Vagina (tissue), 2 donors: ENCODE measurements around the gene CAMK1G.

Source experiments
- CTCF ChIP-seq, 3 experiments: fragments of 450-650 bp in 2 of 3; fragments of 200-600 bp in 1 of 3; sonication (generic) in 1 of 3; IDR thresholded peaks; one replicate each; pipeline ENCODE4 v1.5.1; 2017 to 2019; ENCODE audit warnings: antibody characterized with exemption in 3 of 3, mild to moderate bottlenecking in 2 of 3, moderate library complexity in 2 of 3
- POLR2A ChIP-seq, 2 donors: fragments of 450-650 bp; IDR thresholded peaks; one replicate each; pipeline ENCODE4 v1.6.1; 2017; ENCODE audit warnings: antibody characterized with exemption in 2 of 2, mild to moderate bottlenecking in 2 of 2, moderate library complexity in 2 of 2
- POLR2AphosphoS5 ChIP-seq, 2 donors: sonication (generic); formaldehyde crosslinking; IDR thresholded peaks; one replicate each; pipeline ENCODE4 v1.9.0; 2017; ENCODE audit warnings: antibody characterized with exemption in 2 of 2, mild to moderate bottlenecking in 2 of 2, low read depth in 1 of 2; ENCODE audit not compliant: insufficient read depth in 1 of 2

- no peak for TF ChIP-seq CTCF (IDR thresholded peaks at IDR 0.05)
- TF ChIP-seq POLR2AphosphoS5 (IDR thresholded peaks at IDR 0.05; ENCODE audit: insufficient read depth in 1 of 2, low read depth in 1 of 2): no peak
- no peak for TF ChIP-seq POLR2A (IDR thresholded peaks at IDR 0.05)
Observed at GRCh38 chr1:209628618-209629299, 45.2 kb downstream of the CAMK1G start.
